ENCODE measurements around the gene POLR1H.

- TF ChIP-seq CTCF (IDR thresholded peaks at IDR 0.05) (no peak), POLR2A (IDR thresholded peaks at IDR 0.05; ENCODE audit: low read depth) (no peak), POLR2AphosphoS5 (IDR thresholded peaks at IDR 0.05) (no peak), EP300 (IDR thresholded peaks at IDR 0.05) (no peak)
Observed at GRCh38 chr6:30043744-30044143, 17.3 kb upstream of the POLR1H start.
